ENCODE data around the gene RAPGEF4.

Gene RAPGEF4

GRCh38 chr2:172708247-172708646, 27.4 kb upstream of the RAPGEF4 start:
- Histone ChIP-seq H3K4me2 (ENCODE audit: low read depth, low read length, poor library complexity, severe bottlenecking) (no peak overlapping the region), H3K4me3 (ENCODE audit: low read length, poor library complexity, severe bottlenecking) (no peak overlapping the region), H2AFZ (ENCODE audit: low read length) (no peak overlapping the region), H3K36me3 (ENCODE audit: insufficient read depth, low read length) (no peaks in the 10 kb centered on the region), H3K9me2 (replicated peaks; ENCODE audit: low read depth, low read length) (no peaks in the 10 kb centered on the region), H3K9me3 (ENCODE audit: insufficient read depth, low read depth, low read length) (no peaks in the 10 kb centered on the region), H3K9ac (ENCODE audit: low read depth, low read length, poor library complexity, severe bottlenecking) (no peak overlapping the region), H3K4me1 (ENCODE audit: insufficient read depth, low read length, poor library complexity, severe bottlenecking) (no peaks in the 10 kb centered on the region), H4K20me1 (ENCODE audit: insufficient read depth, low read length, poor library complexity, severe bottlenecking) (no peaks in the 10 kb centered on the region), H3K79me2 (ENCODE audit: insufficient read depth, low read length) (no peaks in the 10 kb centered on the region), H3F3A (ENCODE audit: low read depth) (no peaks in the 10 kb centered on the region), H3K27me3 (ENCODE audit: insufficient read depth, low read length, poor library complexity, severe bottlenecking) (no peaks in the 10 kb centered on the region)
- no peak for TF ChIP-seq EZH2phosphoT487 (IDR thresholded peaks at IDR 0.05; ENCODE audit: borderline replicate concordance)
- no peak for TF ChIP-seq CTCF (conservative IDR thresholded peaks at IDR 0.05; ENCODE audit: low read length)

- Histone ChIP-seq H3K9ac (ENCODE audit: low read depth, low read length, poor library complexity, severe bottlenecking) (no peak overlapping the region), H3K4me3 (ENCODE audit: low read length, poor library complexity, severe bottlenecking) (no peak overlapping the region), H3K27me3 (ENCODE audit: insufficient read depth, low read length, poor library complexity, severe bottlenecking) (no peaks in the 10 kb centered on the region), H3K9me3 (ENCODE audit: insufficient read depth, low read depth, low read length) (no peaks in the 10 kb centered on the region), H3F3A (ENCODE audit: low read depth) (no peaks in the 10 kb centered on the region), H2AFZ (ENCODE audit: low read length) (no peak overlapping the region), H3K4me2 (ENCODE audit: low read depth, low read length, poor library complexity, severe bottlenecking) (no peak overlapping the region), H3K36me3 (ENCODE audit: insufficient read depth, low read length) (no peaks in the 10 kb centered on the region), H3K4me1 (ENCODE audit: insufficient read depth, low read length, poor library complexity, severe bottlenecking) (no peaks in the 10 kb centered on the region), H3K79me2 (ENCODE audit: insufficient read depth, low read length) (no peaks in the 10 kb centered on the region), H4K20me1 (ENCODE audit: insufficient read depth, low read length, poor library complexity, severe bottlenecking) (no peaks in the 10 kb centered on the region), H3K9me2 (replicated peaks; ENCODE audit: low read depth, low read length) (no peaks in the 10 kb centered on the region)
- TF ChIP-seq CTCF (conservative IDR thresholded peaks at IDR 0.05; ENCODE audit: low read length) (no peak), EZH2phosphoT487 (IDR thresholded peaks at IDR 0.05; ENCODE audit: borderline replicate concordance) (no peak)
Observed at GRCh38 chr2:172709566-172710291, 25.9 kb upstream of the RAPGEF4 start.

DNA sequence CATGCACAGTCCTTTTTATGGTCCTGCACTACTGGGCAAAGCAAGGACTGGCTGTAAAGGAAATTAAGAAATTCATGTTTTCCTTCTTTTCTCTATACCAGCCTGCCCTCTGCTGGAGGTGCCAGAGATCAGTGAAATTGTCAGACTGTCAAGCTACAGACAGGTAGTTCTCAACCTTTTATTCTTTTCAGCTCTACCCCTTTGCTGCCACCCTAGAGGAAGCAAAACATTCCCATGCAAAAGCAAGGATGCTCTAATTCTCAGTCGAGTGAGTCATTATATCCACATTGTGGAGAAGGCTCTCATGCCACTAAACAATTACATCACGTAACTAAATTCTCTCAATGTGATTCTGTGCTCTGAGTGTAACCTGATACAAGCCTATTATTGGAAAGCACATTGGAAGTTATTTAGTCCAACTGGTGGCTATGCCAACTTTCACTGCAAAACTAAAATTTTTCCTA, 25.0 kb upstream of the RAPGEF4 start:
- no peak overlapping the region for H3K4me2 ChIP-seq (ENCODE audit: low read depth, low read length, poor library complexity, severe bottlenecking)
- no peak overlapping the region for H3K4me3 ChIP-seq (ENCODE audit: low read length, poor library complexity, severe bottlenecking)
- TF ChIP-seq CTCF (conservative IDR thresholded peaks at IDR 0.05; ENCODE audit: low read length) (peak; percentile 90), EZH2phosphoT487 (IDR thresholded peaks at IDR 0.05; ENCODE audit: borderline replicate concordance) (no peak)

More for the DNA sequence above, 25.0 kb upstream of the RAPGEF4 start:
- no peaks in the 10 kb centered on the region for H3F3A ChIP-seq (ENCODE audit: low read depth)
- no peaks in the 10 kb centered on the region for H4K20me1 ChIP-seq (ENCODE audit: insufficient read depth, low read length, poor library complexity, severe bottlenecking)
- H3K9me3 ChIP-seq (ENCODE audit: insufficient read depth, low read depth, low read length): no peaks in the 10 kb centered on the region
- no peaks in the 10 kb centered on the region for H3K9me2 ChIP-seq (replicated peaks; ENCODE audit: low read depth, low read length)
- H2AFZ ChIP-seq (ENCODE audit: low read length): no peak overlapping the region
- no peaks in the 10 kb centered on the region for H3K27me3 ChIP-seq (ENCODE audit: insufficient read depth, low read length, poor library complexity, severe bottlenecking)
- H3K9ac ChIP-seq (ENCODE audit: low read depth, low read length, poor library complexity, severe bottlenecking): no peak overlapping the region
- H3K36me3 ChIP-seq (ENCODE audit: insufficient read depth, low read length): no peaks in the 10 kb centered on the region
- H3K4me1 ChIP-seq (ENCODE audit: insufficient read depth, low read length, poor library complexity, severe bottlenecking): no peaks in the 10 kb centered on the region
- H3K79me2 ChIP-seq (ENCODE audit: insufficient read depth, low read length): no peaks in the 10 kb centered on the region
